Mucosa of rectum (tissue), 2 donors: ENCODE data around the gene FBXO41.

ENCODE experiments used
- H3K27ac ChIP-seq, 2 donors: one replicate each; pipeline ENCODE4 v1.7.0; 2013; ENCODE audit warnings: inconsistent platforms in 2 of 2, low read depth in 2 of 2, low read length in 2 of 2
- H3K27me3 ChIP-seq, 2 donors: one replicate each; pipeline ENCODE4 v1.7.0; 2013; ENCODE audit warnings: low read length in 2 of 2; ENCODE audit not compliant: control insufficient read depth in 2 of 2, insufficient read depth in 2 of 2
- H3K36me3 ChIP-seq, 2 donors: one replicate each; pipeline ENCODE4 v1.7.0; 2013; ENCODE audit warnings: low read length in 2 of 2; ENCODE audit not compliant: control insufficient read depth in 2 of 2, insufficient read depth in 2 of 2
- H3K4me1 ChIP-seq, 2 donors: one replicate each; pipeline ENCODE4 v1.7.0; 2013; ENCODE audit warnings: low read length in 2 of 2, mild to moderate bottlenecking in 1 of 2; ENCODE audit not compliant: control insufficient read depth in 2 of 2, insufficient read depth in 2 of 2
- H3K4me3 ChIP-seq, 2 donors: one replicate each; pipeline ENCODE4 v1.7.0; 2013; ENCODE audit warnings: low read length in 2 of 2
- H3K9ac ChIP-seq, 2 donors: one replicate each; pipeline ENCODE4 v1.7.0; 2013; ENCODE audit warnings: low read length in 2 of 2, low read depth in 1 of 2, mild to moderate bottlenecking in 1 of 2
- H3K9me3 ChIP-seq, 2 donors: one replicate each; pipeline ENCODE4 v1.7.0; 2013; ENCODE audit warnings: low read length in 2 of 2; ENCODE audit not compliant: control insufficient read depth in 2 of 2
- donor health status: healthy.
- donor health status: Normal muscosa, but diverticular disease.

Gene FBXO41

GRCh38 chr2:73246850-73247249 is 37.4 kb downstream of the FBXO41 start:
- Histone ChIP-seq H3K9me3 (no peaks in the 10 kb centered on the region), H3K9ac (no peak overlapping the region), H3K4me3 (no peak overlapping the region), H3K36me3 (peaks cover 87% of the 10 kb centered on the region in 2 donors), H3K27ac (no peak overlapping the region), H3K4me1 (no peaks in the 10 kb centered on the region), H3K27me3 (no peaks in the 10 kb centered on the region)

GRCh38 chr2:73244580-73244979 is 39.7 kb downstream of the FBXO41 start:
- Histone ChIP-seq H3K36me3 (peaks cover 80 to 83% of the 10 kb centered on the region in 2 donors), H3K4me3 (no peak overlapping the region), H3K9ac (no peak overlapping the region), H3K27ac (no peak overlapping the region), H3K27me3 (no peaks in the 10 kb centered on the region), H3K4me1 (no peaks in the 10 kb centered on the region), H3K9me3 (no peaks in the 10 kb centered on the region)

GRCh38 chr2:73243884-73244570 is 40.3 kb downstream of the FBXO41 start:
- Histone ChIP-seq H3K36me3 (peaks cover 77 to 82% of the 10 kb centered on the region in 2 donors), H3K9ac (no peak overlapping the region)

DNA sequence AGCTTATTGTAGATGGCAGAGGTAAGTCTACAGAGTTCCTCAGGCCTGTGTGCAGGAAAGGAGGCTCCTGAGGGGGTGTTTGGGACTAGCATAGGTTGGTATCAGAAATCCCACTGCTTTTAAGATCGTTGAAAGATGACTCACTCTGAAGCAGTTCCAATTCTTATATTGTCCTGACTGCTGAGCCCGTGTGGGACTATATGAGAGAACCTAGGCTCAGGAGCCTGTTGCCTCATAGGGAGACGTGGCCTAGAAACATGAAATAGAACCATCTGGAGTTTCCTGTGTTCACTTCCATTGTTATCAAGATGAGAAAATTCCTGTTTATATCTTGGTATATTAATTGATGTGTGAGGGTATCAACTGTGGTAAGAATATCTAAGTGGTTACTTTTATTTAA is 44.5 kb downstream of the FBXO41 start:
- Histone ChIP-seq H3K9me3 (no peaks in the 10 kb centered on the region), H3K36me3 (peaks cover 43 to 47% of the 10 kb centered on the region in 2 donors), H3K4me1 (peaks cover 4 to 14% of the 10 kb centered on the region in 2 donors), H3K9ac (no peak overlapping the region), H3K27ac (no peak overlapping the region), H3K4me3 (no peak overlapping the region), H3K27me3 (no peaks in the 10 kb centered on the region)

More at GRCh38 chr2:73243884-73244570, 40.3 kb downstream of the FBXO41 start:
- Histone ChIP-seq H3K9me3 (no peaks in the 10 kb centered on the region), H3K4me1 (no peaks in the 10 kb centered on the region), H3K4me3 (no peak overlapping the region), H3K27me3 (no peaks in the 10 kb centered on the region), H3K27ac (no peak overlapping the region)

- Histone ChIP-seq H3K36me3 (peaks cover 35 to 39% of the 10 kb centered on the region in 2 donors), H3K27me3 (no peaks in the 10 kb centered on the region), H3K9me3 (no peaks in the 10 kb centered on the region), H3K27ac (no peak overlapping the region), H3K9ac (no peak overlapping the region), H3K4me1 (peaks cover 4 to 14% of the 10 kb centered on the region in 2 donors), H3K4me3 (no peak overlapping the region)
These were observed 45.3 kb downstream of the FBXO41 start for GRCh38 chr2:73238976-73239375.

- peaks cover 4 to 14% of the 10 kb centered on the region in 2 donors for H3K4me1 ChIP-seq
- H3K27ac ChIP-seq = no peak overlapping the region
- no peaks in the 10 kb centered on the region for H3K27me3 ChIP-seq
- no peak overlapping the region for H3K4me3 ChIP-seq
- peaks cover 28 to 32% of the 10 kb centered on the region in 2 donors for H3K36me3 ChIP-seq
- no peaks in the 10 kb centered on the region for H3K9me3 ChIP-seq
- H3K9ac ChIP-seq = no peak overlapping the region
These were observed 46.1 kb downstream of the FBXO41 start for GRCh38 chr2:73238149-73238548.

- Histone ChIP-seq H3K4me1 (peaks cover 9 to 21% of the 10 kb centered on the region in 2 donors), H3K9ac (no peak overlapping the region), H3K9me3 (no peaks in the 10 kb centered on the region), H3K27me3 (no peaks in the 10 kb centered on the region), H3K36me3 (peaks cover 21 to 24% of the 10 kb centered on the region in 2 donors), H3K4me3 (no peak overlapping the region), H3K27ac (no peak overlapping the region)
These were observed 47.1 kb downstream of the FBXO41 start for GRCh38 chr2:73237168-73237567.

DNA sequence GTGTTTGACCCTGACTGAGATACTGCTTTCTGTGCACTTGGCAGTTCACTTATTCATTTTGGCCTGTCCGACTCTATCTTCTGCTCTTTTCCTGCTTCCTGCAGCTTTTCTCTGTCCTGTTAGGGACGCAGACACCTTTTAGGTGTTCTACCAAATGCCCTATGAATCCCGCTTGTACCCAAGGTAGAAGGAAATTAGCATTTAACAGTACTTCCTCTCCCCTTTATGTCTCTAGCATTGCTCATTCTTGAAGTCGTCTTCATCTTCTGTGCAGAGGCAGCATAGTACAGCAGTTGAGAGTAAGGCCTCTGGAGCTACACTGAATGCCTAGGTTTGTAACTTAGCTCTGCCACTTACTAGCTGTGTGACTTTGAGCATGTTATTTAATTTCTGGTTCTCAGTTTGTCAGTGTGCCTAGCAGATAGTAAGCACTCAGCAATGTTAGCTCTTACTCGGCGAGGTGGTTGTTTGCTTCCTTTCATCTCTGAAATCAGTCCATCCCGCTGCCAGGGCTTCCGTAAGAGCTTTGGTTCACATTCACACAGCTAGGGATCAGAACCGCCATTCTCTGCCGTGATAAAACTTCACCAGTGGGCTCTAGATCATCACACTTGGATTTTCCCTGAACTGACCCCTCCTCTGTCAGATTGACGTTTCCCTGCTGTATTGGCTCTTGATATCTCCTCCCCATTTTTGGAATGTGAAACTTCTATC is 48.8 kb downstream of the FBXO41 start:
- no peak overlapping the region for H3K27ac ChIP-seq
- H3K36me3 ChIP-seq = peaks cover 15 to 19% of the 10 kb centered on the region in 2 donors
- peak overlapping the region; percentile 81 to 95 for H3K9ac ChIP-seq
- H3K4me1 ChIP-seq = peaks cover 9 to 21% of the 10 kb centered on the region in 2 donors
- H3K9me3 ChIP-seq = no peaks in the 10 kb centered on the region
- H3K27me3 ChIP-seq = no peaks in the 10 kb centered on the region
- H3K4me3 ChIP-seq = peak overlapping the region; percentile 90 to 91

DNA sequence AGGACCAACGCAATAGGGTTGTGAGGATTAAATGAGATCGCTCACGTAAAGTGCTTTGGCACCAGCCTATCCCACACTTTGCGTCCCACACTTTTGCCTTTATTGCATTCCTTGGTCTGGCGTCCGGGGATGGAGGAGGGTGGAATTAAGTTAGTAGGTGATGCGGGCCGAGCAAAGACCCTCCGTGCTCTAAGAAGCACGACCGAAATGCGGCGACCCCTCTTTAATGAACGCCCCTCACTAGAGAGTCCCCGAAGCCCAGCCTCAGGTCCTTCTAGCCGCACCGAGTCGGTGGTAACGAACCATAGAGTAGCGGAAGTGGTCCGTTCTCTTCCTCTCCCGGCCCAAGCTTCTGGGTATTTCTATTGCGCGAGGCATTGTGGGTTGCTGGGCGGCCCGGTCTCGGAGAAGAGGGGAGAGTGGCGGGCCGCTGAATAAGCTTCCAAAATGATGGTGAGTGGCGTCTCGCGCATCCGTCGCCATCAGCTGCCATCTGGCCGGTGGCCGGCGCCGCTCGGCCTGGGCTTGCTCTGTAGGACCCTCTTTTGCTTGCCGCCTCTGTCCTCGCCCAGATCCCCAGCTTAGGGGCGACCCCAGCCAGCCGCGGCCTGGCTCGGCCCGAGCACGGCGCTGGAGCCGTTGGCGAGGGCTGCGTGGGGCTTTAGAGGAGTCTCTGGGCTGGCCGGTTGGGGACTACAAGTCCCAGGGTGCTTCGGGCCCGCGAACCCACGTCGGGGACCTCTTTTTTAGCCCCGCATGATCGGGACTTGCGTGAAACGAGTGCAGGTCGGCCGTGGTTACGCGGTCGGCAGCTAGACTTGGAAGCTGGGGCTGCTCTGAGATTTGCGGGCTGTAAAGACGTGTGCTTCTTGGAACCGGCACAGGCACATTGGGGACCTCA is 50.1 kb downstream of the FBXO41 start, which contains the start of gene CCT7:
Gene CCT7 (plus strand): TSS at position 377 of the 901 bp plus-strand sequence. CDS start 71 bp downstream, at position 448.
- Histone ChIP-seq H3K4me1 (peaks cover 9 to 21% of the 10 kb centered on the region in 2 donors), H3K4me3 (peak within 1 kb of the TSS; percentile 90 to 91), H3K9me3 (no peaks in the 10 kb centered on the region)

More for the DNA sequence above, 50.1 kb downstream of the FBXO41 start, which contains the start of gene CCT7:
- H3K9ac ChIP-seq = peak within 1 kb of the TSS; percentile 81 to 95
- no peaks in the 10 kb centered on the region for H3K27me3 ChIP-seq
- H3K36me3 ChIP-seq = peaks cover 12 to 16% of the 10 kb centered on the region in 2 donors
- H3K27ac ChIP-seq = peak within 1 kb of the TSS; percentile 94 to 96
